ENCODE results near the gene GPC5.

The GPC5 gene

DNA sequence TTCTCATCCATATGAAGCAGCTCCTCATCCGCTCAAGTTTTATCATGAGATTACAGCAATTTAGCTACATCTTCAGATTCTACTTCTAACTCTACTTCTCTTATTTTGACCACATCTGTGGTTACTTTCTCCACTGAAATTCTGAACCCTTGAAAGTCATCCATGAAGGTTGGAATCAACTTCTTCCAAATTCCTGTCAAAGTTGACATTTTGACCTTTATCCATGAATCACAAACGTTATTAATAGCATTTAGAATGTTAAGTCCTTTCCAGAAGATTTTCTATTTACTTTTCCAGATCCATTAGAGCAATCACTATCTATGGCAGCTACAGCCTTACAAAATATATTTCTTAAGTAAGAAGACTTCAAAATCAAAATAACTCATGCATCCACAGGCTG is 1406.5 kb downstream of the GPC5 start:
- H3K4me3 ChIP-seq (ENCODE audit: insufficient read depth, low read length, poor library complexity, severe bottlenecking): no peak overlapping the region

GRCh38 chr13:92805766-92806165 is 1407.3 kb downstream of the GPC5 start:
- H3K36me3 ChIP-seq (ENCODE audit: low read length): no peaks in the 10 kb centered on the region
- H3K9me2 ChIP-seq (replicated peaks; ENCODE audit: insufficient read depth, low read length): no peaks in the 10 kb centered on the region
- no peak overlapping the region for H2AFZ ChIP-seq (ENCODE audit: low read depth, low read length, severe bottlenecking)
- H4K20me1 ChIP-seq (ENCODE audit: low read depth, low read length): no peaks in the 10 kb centered on the region
- H3K9me3 ChIP-seq (ENCODE audit: insufficient read depth, low read length): no peaks in the 10 kb centered on the region
- H3K4me3 ChIP-seq (ENCODE audit: insufficient read depth, low read length, poor library complexity, severe bottlenecking): no peak overlapping the region
- H3K9ac ChIP-seq (ENCODE audit: low read length): no peak overlapping the region
- H3K27ac ChIP-seq (ENCODE audit: low read depth, low read length): no peak overlapping the region
- H3K4me2 ChIP-seq (ENCODE audit: low read depth, low read length, poor library complexity, severe bottlenecking): no peak overlapping the region
- H3F3A ChIP-seq (ENCODE audit: insufficient read depth): no peaks in the 10 kb centered on the region
- TF ChIP-seq, protein P1, sequence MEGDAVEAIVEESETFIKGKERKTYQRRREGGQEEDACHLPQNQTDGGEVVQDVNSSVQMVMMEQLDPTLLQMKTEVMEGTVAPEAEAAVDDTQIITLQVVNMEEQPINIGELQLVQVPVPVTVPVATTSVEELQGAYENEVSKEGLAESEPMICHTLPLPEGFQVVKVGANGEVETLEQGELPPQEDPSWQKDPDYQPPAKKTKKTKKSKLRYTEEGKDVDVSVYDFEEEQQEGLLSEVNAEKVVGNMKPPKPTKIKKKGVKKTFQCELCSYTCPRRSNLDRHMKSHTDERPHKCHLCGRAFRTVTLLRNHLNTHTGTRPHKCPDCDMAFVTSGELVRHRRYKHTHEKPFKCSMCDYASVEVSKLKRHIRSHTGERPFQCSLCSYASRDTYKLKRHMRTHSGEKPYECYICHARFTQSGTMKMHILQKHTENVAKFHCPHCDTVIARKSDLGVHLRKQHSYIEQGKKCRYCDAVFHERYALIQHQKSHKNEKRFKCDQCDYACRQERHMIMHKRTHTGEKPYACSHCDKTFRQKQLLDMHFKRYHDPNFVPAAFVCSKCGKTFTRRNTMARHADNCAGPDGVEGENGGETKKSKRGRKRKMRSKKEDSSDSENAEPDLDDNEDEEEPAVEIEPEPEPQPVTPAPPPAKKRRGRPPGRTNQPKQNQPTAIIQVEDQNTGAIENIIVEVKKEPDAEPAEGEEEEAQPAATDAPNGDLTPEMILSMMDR (IDR thresholded peaks at IDR 0.05; ENCODE audit: insufficient read depth, low read length, poor library complexity, severe bottlenecking): no peak
- H3K27me3 ChIP-seq (ENCODE audit: low read length): no peaks in the 10 kb centered on the region
- no peaks in the 10 kb centered on the region for H3K79me2 ChIP-seq (ENCODE audit: insufficient read depth, low read length)

More for the DNA sequence above, 1406.5 kb downstream of the GPC5 start:
- Histone ChIP-seq H2AFZ (ENCODE audit: low read depth, low read length, severe bottlenecking) (no peak overlapping the region), H3K79me2 (ENCODE audit: insufficient read depth, low read length) (no peaks in the 10 kb centered on the region), H3K36me3 (ENCODE audit: low read length) (no peaks in the 10 kb centered on the region), H3K9me2 (replicated peaks; ENCODE audit: insufficient read depth, low read length) (no peaks in the 10 kb centered on the region), H4K20me1 (ENCODE audit: low read depth, low read length) (no peaks in the 10 kb centered on the region), H3K9me3 (ENCODE audit: insufficient read depth, low read length) (no peaks in the 10 kb centered on the region), H3F3A (ENCODE audit: insufficient read depth) (no peaks in the 10 kb centered on the region), H3K27me3 (ENCODE audit: low read length) (no peaks in the 10 kb centered on the region), H3K4me2 (ENCODE audit: low read depth, low read length, poor library complexity, severe bottlenecking) (no peak overlapping the region), H3K9ac (ENCODE audit: low read length) (no peak overlapping the region), H3K27ac (ENCODE audit: low read depth, low read length) (no peak overlapping the region)
- TF ChIP-seq, protein P1 (IDR thresholded peaks at IDR 0.05; ENCODE audit: insufficient read depth, low read length, poor library complexity, severe bottlenecking): no peak
- no peak for TF ChIP-seq EZH2phosphoT487 (conservative IDR thresholded peaks at IDR 0.05; ENCODE audit: low read length)

DNA sequence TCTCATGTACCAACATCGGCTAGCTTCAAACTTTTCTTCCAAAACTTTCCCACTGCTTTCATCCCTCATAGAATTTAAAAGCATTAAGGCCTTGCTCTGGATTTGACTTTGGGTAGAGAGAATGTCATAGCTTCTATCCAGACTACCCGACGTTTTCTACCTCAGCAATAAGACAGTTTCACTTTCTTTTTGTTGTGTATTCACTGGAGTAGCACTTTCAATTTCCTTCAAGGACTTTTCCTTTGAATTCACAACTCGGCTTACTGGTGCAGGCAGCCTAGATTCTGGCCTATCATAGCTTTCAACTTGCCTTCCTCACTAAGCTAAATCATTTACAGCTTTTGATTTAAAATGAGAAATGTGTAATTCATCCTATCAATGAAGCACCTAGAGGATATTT is 1407.8 kb downstream of the GPC5 start:
- H3K9me2 ChIP-seq (replicated peaks; ENCODE audit: insufficient read depth, low read length): no peaks in the 10 kb centered on the region
- H3K36me3 ChIP-seq (ENCODE audit: low read length): no peaks in the 10 kb centered on the region
- no peak overlapping the region for H3K4me3 ChIP-seq (ENCODE audit: insufficient read depth, low read length, poor library complexity, severe bottlenecking)
- H3F3A ChIP-seq (ENCODE audit: insufficient read depth): no peaks in the 10 kb centered on the region
- no peaks in the 10 kb centered on the region for H4K20me1 ChIP-seq (ENCODE audit: low read depth, low read length)
- no peak overlapping the region for H3K27ac ChIP-seq (ENCODE audit: low read depth, low read length)
- no peaks in the 10 kb centered on the region for H3K79me2 ChIP-seq (ENCODE audit: insufficient read depth, low read length)
- no peak overlapping the region for H3K9ac ChIP-seq (ENCODE audit: low read length)
- H3K27me3 ChIP-seq (ENCODE audit: low read length): no peaks in the 10 kb centered on the region
- TF ChIP-seq, protein P1 (IDR thresholded peaks at IDR 0.05; ENCODE audit: insufficient read depth, low read length, poor library complexity, severe bottlenecking): no peak
- TF ChIP-seq EZH2phosphoT487 (conservative IDR thresholded peaks at IDR 0.05; ENCODE audit: low read length): no peak
- no peaks in the 10 kb centered on the region for H3K9me3 ChIP-seq (ENCODE audit: insufficient read depth, low read length)
- H2AFZ ChIP-seq (ENCODE audit: low read depth, low read length, severe bottlenecking): no peak overlapping the region
- no peak overlapping the region for H3K4me2 ChIP-seq (ENCODE audit: low read depth, low read length, poor library complexity, severe bottlenecking)

GRCh38 chr13:92807353-92807752 is 1408.9 kb downstream of the GPC5 start:
- Histone ChIP-seq H3K27ac (ENCODE audit: low read depth, low read length) (no peak overlapping the region), H3K4me3 (ENCODE audit: insufficient read depth, low read length, poor library complexity, severe bottlenecking) (no peak overlapping the region), H3K4me2 (ENCODE audit: low read depth, low read length, poor library complexity, severe bottlenecking) (no peak overlapping the region), H4K20me1 (ENCODE audit: low read depth, low read length) (no peaks in the 10 kb centered on the region), H3K79me2 (ENCODE audit: insufficient read depth, low read length) (no peaks in the 10 kb centered on the region), H3K9ac (ENCODE audit: low read length) (no peak overlapping the region), H3K9me2 (replicated peaks; ENCODE audit: insufficient read depth, low read length) (no peaks in the 10 kb centered on the region), H3K27me3 (ENCODE audit: low read length) (no peaks in the 10 kb centered on the region), H3F3A (ENCODE audit: insufficient read depth) (no peaks in the 10 kb centered on the region), H2AFZ (ENCODE audit: low read depth, low read length, severe bottlenecking) (no peak overlapping the region), H3K9me3 (ENCODE audit: insufficient read depth, low read length) (no peaks in the 10 kb centered on the region), H3K36me3 (ENCODE audit: low read length) (no peaks in the 10 kb centered on the region)
- TF ChIP-seq, protein P1 (IDR thresholded peaks at IDR 0.05; ENCODE audit: insufficient read depth, low read length, poor library complexity, severe bottlenecking): no peak
- no peak for TF ChIP-seq EZH2phosphoT487 (conservative IDR thresholded peaks at IDR 0.05; ENCODE audit: low read length)

All from SU-DHL-6 (cell line).